ENCODE results near the gene IGLL5. TPM values are rescaled to one million over a fixed set of nuclear protein-coding genes. Genes with fewer than 3 reads are reported as not detected.
A peak's percentile ranks its signal among the peaks of the same experiment; 100 is the strongest.

IGLL5 gene
- total RNA-seq, 1 experiment from 2014 or later, result not detected

DNA sequence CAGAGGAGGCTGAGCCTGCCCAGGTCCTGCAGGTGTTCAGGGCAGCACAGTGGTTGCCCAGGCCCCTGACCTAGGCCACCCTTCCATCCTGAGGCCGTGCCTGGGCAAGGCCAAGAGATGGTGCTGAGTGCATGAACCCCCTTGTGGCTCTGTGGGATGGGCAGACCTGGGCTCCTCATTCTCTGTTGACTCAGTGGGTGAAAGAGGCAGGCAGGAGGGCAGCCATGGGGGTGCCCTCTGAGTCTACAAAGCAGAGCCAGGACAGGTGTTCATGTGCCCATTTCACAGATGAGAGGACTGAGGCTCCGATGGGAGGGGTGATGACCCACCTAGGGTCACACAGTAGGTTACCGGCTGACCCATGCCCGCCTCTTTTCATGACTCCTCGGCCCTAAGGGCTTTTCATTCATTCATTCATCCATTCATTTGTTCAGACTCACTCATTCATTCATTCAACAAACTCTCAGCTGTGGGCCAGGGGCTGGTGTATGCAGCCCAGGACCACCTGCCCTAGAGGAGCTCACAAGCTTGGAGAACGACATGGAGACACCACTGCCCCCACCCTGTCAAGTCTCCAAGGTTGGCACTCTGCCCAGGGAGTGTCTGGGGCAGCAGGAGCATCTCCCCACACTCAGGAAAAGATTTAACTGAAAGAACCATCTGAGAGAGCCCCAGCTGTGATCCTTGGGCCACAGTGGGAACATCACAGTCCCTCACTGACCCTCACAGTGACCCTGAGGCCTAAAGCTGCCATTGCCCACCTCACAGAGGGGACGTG, 40.5 kb downstream of the IGLL5 start:
- H3K4me3 Mint-ChIP-seq (ENCODE audit: unreplicated experiment), result no peak overlapping the region
- DNase-seq (ENCODE audit: unreplicated experiment), result peak; percentile 9
- peaks cover 6% of the 10 kb centered on the region for H3K4me1 Mint-ChIP-seq (ENCODE audit: insufficient read depth, unreplicated experiment)
- no peak overlapping the region for H3K27ac Mint-ChIP-seq (ENCODE audit: low read depth, unreplicated experiment)
- H3K36me3 Mint-ChIP-seq (ENCODE audit: insufficient read depth, unreplicated experiment), result no peaks in the 10 kb centered on the region
- H3K9me3 Mint-ChIP-seq (ENCODE audit: unreplicated experiment), result no peaks in the 10 kb centered on the region
- POLR2A ChIA-PET, result no interaction called here
- CTCF ChIA-PET, result interaction anchor here (0.6 to 0.7 kb wide), 2 partner anchors 15 to 352 kb away, joined by 3 read pairs; no protein-coding TSS in a partner anchor
- BruUV-seq (replicated peaks), result no TSS peak
- intact Hi-C loops (cut with micrococcal nuclease), result no loop called here
- H3K27me3 Mint-ChIP-seq (ENCODE audit: insufficient read depth, unreplicated experiment), result peaks cover 17% of the 10 kb centered on the region
- TF ChIP-seq, protein P1, sequence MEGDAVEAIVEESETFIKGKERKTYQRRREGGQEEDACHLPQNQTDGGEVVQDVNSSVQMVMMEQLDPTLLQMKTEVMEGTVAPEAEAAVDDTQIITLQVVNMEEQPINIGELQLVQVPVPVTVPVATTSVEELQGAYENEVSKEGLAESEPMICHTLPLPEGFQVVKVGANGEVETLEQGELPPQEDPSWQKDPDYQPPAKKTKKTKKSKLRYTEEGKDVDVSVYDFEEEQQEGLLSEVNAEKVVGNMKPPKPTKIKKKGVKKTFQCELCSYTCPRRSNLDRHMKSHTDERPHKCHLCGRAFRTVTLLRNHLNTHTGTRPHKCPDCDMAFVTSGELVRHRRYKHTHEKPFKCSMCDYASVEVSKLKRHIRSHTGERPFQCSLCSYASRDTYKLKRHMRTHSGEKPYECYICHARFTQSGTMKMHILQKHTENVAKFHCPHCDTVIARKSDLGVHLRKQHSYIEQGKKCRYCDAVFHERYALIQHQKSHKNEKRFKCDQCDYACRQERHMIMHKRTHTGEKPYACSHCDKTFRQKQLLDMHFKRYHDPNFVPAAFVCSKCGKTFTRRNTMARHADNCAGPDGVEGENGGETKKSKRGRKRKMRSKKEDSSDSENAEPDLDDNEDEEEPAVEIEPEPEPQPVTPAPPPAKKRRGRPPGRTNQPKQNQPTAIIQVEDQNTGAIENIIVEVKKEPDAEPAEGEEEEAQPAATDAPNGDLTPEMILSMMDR (IDR thresholded peaks at IDR 0.05; ENCODE audit: unreplicated experiment), result no peak

DNA sequence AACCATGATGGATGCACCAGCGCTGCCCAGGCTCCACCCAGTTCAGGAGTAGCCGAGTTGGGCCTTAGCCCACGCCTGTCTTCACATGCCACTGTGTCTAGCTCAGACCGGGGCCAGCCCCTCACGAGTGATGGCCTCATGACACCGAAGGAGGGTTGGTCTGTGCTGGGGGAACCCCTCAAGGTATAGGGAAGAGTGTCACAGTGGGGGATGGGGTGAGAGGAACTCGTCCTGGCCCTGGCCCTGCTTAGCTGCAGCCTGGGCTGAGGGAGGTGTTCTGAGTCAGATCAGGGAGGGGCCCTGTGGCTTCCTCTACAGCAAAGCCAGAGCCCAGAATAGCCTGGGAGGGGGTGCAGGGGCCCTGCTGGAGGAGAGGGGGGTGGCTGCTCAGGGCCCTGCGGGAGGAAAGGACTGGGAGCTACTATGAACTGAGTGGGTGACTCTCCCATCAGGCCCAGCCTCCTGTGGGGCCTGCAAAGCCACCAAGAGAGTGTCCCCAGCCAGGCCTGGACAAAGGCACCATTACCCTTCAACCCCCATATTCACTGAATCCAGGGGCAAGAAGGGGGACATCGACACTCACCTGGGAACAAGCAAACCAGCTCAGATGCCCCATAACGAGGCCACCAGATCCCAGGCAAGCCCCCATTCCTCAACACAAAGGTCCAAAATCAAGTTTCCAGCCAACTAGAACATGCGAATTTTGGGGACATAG, 41.2 kb downstream of the IGLL5 start:
- ChIA-PET CTCF (interaction anchor here (0.6 to 1.2 kb wide), 2 partner anchors 175 to 352 kb away, joined by 3 read pairs; no protein-coding TSS in a partner anchor), POLR2A (no interaction called here)
- Mint-ChIP-seq H3K9me3 (ENCODE audit: unreplicated experiment) (no peaks in the 10 kb centered on the region), H3K27ac (ENCODE audit: low read depth, unreplicated experiment) (no peak overlapping the region), H3K27me3 (ENCODE audit: insufficient read depth, unreplicated experiment) (peaks cover 17% of the 10 kb centered on the region), H3K4me3 (ENCODE audit: unreplicated experiment) (no peak overlapping the region), H3K36me3 (ENCODE audit: insufficient read depth, unreplicated experiment) (no peaks in the 10 kb centered on the region), H3K4me1 (ENCODE audit: insufficient read depth, unreplicated experiment) (peaks cover 6% of the 10 kb centered on the region)
- peak; percentile 38 for DNase-seq (ENCODE audit: unreplicated experiment)
- no TSS peak for BruUV-seq (replicated peaks)
- intact Hi-C loops (cut with micrococcal nuclease), result no loop called here
- TF ChIP-seq, protein P1 (IDR thresholded peaks at IDR 0.05; ENCODE audit: unreplicated experiment), result no peak

DNA sequence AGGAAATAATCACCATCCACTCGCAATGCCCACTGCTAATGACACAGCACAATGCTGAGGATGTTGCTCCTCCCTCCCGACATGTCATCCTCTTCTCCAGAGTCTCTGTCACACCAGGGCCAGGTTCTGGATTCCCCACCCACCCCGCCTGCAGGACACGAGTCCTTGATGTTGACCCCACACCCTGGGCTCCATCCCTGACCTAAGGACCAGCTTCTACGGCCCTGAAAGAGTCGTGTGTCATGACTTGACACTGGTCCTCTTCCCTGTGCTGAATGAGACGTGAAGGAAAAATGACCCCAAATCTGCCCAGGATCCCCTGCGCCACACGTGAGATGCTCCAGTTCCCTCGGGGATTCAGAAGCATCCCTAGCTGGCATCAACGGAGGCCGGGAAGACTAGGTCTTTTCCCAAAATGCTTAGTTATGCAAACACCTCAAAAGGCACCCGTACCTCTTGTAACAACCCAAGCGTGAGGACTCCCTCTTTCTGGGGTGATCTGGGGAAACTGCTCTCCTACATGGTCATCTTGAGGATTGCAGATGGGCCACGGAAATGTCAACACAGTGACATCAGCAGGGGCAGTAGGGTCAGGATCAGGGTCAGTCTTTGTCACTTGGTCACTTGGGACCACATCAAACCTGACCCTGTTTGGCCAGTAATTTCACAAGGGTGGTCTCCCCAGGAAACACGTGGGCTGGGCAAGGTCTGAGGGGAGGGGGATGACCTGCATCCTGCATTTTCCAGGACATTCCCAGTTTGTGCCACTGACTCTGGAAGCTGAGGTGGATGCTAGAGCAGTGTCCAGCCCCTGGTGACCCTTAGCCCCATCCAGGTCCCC, 42.0 kb downstream of the IGLL5 start:
- TF ChIP-seq, protein P1 (IDR thresholded peaks at IDR 0.05; ENCODE audit: unreplicated experiment), result no peak
- ChIA-PET CTCF (interaction anchor here (0.6 to 1.5 kb wide), 4 partner anchors 13 to 342 kb away, joined by 3 to 6 read pairs (median 4); no protein-coding TSS in a partner anchor), POLR2A (no interaction called here)
- H3K4me3 Mint-ChIP-seq (ENCODE audit: unreplicated experiment), result no peak overlapping the region
- no peak overlapping the region for H3K27ac Mint-ChIP-seq (ENCODE audit: low read depth, unreplicated experiment)
- DNase-seq (ENCODE audit: unreplicated experiment), result no peak
- intact Hi-C loops (cut with micrococcal nuclease), result no loop called here
- H3K9me3 Mint-ChIP-seq (ENCODE audit: unreplicated experiment), result no peaks in the 10 kb centered on the region
- BruUV-seq (replicated peaks), result no TSS peak
- peaks cover 6% of the 10 kb centered on the region for H3K4me1 Mint-ChIP-seq (ENCODE audit: insufficient read depth, unreplicated experiment)
- peaks cover 17% of the 10 kb centered on the region for H3K27me3 Mint-ChIP-seq (ENCODE audit: insufficient read depth, unreplicated experiment)
- no peaks in the 10 kb centered on the region for H3K36me3 Mint-ChIP-seq (ENCODE audit: insufficient read depth, unreplicated experiment)

DNA sequence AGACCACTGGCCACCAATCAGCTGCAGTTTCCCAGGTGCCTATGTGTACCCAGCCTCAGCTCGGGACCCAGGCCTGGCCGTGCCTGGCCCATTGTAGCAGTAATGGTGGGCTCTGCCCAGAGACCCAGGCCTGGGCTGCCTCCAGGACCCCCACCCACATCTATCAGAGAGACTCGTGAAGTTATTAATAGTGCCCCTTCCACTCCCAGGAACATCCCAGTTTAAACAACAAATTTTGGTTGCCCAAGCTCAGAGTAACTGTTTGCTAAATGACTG, 42.5 kb downstream of the IGLL5 start:
- Mint-ChIP-seq H3K27me3 (ENCODE audit: insufficient read depth, unreplicated experiment) (peaks cover 11% of the 10 kb centered on the region), H3K36me3 (ENCODE audit: insufficient read depth, unreplicated experiment) (no peaks in the 10 kb centered on the region), H3K4me1 (ENCODE audit: insufficient read depth, unreplicated experiment) (peaks cover 6% of the 10 kb centered on the region), H3K9me3 (ENCODE audit: unreplicated experiment) (no peaks in the 10 kb centered on the region), H3K4me3 (ENCODE audit: unreplicated experiment) (no peak overlapping the region), H3K27ac (ENCODE audit: low read depth, unreplicated experiment) (no peak overlapping the region)
- TF ChIP-seq, protein P1 (IDR thresholded peaks at IDR 0.05; ENCODE audit: unreplicated experiment), result no peak
- intact Hi-C loops (cut with micrococcal nuclease), result no loop called here
- no peak for DNase-seq (ENCODE audit: unreplicated experiment)
- no TSS peak for BruUV-seq (replicated peaks)
- ChIA-PET CTCF (interaction anchor here (0.6 to 1.5 kb wide), 4 partner anchors 13 to 343 kb away, joined by 3 to 6 read pairs (median 4); no protein-coding TSS in a partner anchor), POLR2A (no interaction called here)
